ENCODE data around the gene MAL. TPM values are rescaled to one million over a fixed set of nuclear protein-coding genes. Genes with fewer than 3 reads are reported as not detected.

The MAL gene
- polyA plus RNA-seq, 1 donor from 2014 or later, result 10.2 TPM

GRCh38 chr2:95018301-95018700, 7.2 kb upstream of the MAL start:
- peaks cover 24% of the 10 kb centered on the region for H3K27me3 Mint-ChIP-seq
- no peaks in the 10 kb centered on the region for H3K36me3 Mint-ChIP-seq
- H3K4me3 Mint-ChIP-seq, result no peak overlapping the region
- no peaks in the 10 kb centered on the region for H3K9me3 Mint-ChIP-seq
- H3K4me1 Mint-ChIP-seq, result peaks cover 0 to 12% (median 1%) of the 10 kb centered on the region in 3 donors
- H3K27ac Mint-ChIP-seq, result no peak overlapping the region

- no peak overlapping the region for H3K27ac Mint-ChIP-seq
- peaks cover 0 to 12% (median 1%) of the 10 kb centered on the region in 3 donors for H3K4me1 Mint-ChIP-seq
- H3K4me3 Mint-ChIP-seq, result no peak overlapping the region
- no peaks in the 10 kb centered on the region for H3K36me3 Mint-ChIP-seq
- H3K27me3 Mint-ChIP-seq, result peaks cover 29% of the 10 kb centered on the region
- H3K9me3 Mint-ChIP-seq, result no peaks in the 10 kb centered on the region
Observed at GRCh38 chr2:95018861-95019550, 6.5 kb upstream of the MAL start.

- no peak overlapping the region for H3K4me3 Mint-ChIP-seq
- H3K27me3 Mint-ChIP-seq, result peaks cover 32% of the 10 kb centered on the region
- H3K36me3 Mint-ChIP-seq, result no peaks in the 10 kb centered on the region
- no peak overlapping the region for H3K27ac Mint-ChIP-seq
- no peaks in the 10 kb centered on the region for H3K9me3 Mint-ChIP-seq
- peaks cover 0 to 12% (median 1%) of the 10 kb centered on the region in 3 donors for H3K4me1 Mint-ChIP-seq
Observed at GRCh38 chr2:95019572-95019971, 5.9 kb upstream of the MAL start.

- no peaks in the 10 kb centered on the region for H3K36me3 Mint-ChIP-seq
- H3K4me3 Mint-ChIP-seq, result no peak overlapping the region
- peaks cover 0 to 12% (median 1%) of the 10 kb centered on the region in 3 donors for H3K4me1 Mint-ChIP-seq
- H3K27ac Mint-ChIP-seq, result peak overlapping the region in 1 of 3 donors; percentile 71
- H3K27me3 Mint-ChIP-seq, result peaks cover 32% of the 10 kb centered on the region
- no peaks in the 10 kb centered on the region for H3K9me3 Mint-ChIP-seq
Observed at GRCh38 chr2:95020275-95021022, 5.1 kb upstream of the MAL start.

GRCh38 chr2:95021023-95021416, 4.5 kb upstream of the MAL start:
- Mint-ChIP-seq H3K36me3 (no peaks in the 10 kb centered on the region), H3K4me3 (no peak overlapping the region), H3K9me3 (no peaks in the 10 kb centered on the region), H3K4me1 (peaks cover 0 to 12% (median 5%) of the 10 kb centered on the region in 3 donors), H3K27ac (peak overlapping the region in 1 of 3 donors; percentile 71), H3K27me3 (peaks cover 36% of the 10 kb centered on the region)

GRCh38 chr2:95021847-95022246, 3.7 kb upstream of the MAL start:
- no peak overlapping the region for H3K4me3 Mint-ChIP-seq
- no peaks in the 10 kb centered on the region for H3K9me3 Mint-ChIP-seq
- H3K36me3 Mint-ChIP-seq, result no peaks in the 10 kb centered on the region
- H3K4me1 Mint-ChIP-seq, result peaks cover 0 to 12% (median 7%) of the 10 kb centered on the region in 3 donors
- no peak overlapping the region for H3K27ac Mint-ChIP-seq
- H3K27me3 Mint-ChIP-seq, result peaks cover 41% of the 10 kb centered on the region

GRCh38 chr2:95022309-95023221, 2.9 kb upstream of the MAL start:
- peak overlapping the region in 1 of 3 donors; percentile 42 for H3K27ac Mint-ChIP-seq
- H3K36me3 Mint-ChIP-seq, result no peaks in the 10 kb centered on the region
- peaks cover 0 to 15% (median 7%) of the 10 kb centered on the region in 3 donors for H3K4me1 Mint-ChIP-seq
- no peak overlapping the region for H3K4me3 Mint-ChIP-seq
- H3K27me3 Mint-ChIP-seq, result peaks cover 46% of the 10 kb centered on the region
- H3K9me3 Mint-ChIP-seq, result no peaks in the 10 kb centered on the region

- peak overlapping the region in 3 of 4 donors; percentile 21 to 61 (median 34) for H3K4me3 Mint-ChIP-seq
- H3K9me3 Mint-ChIP-seq, result no peaks in the 10 kb centered on the region
- peaks cover 47% of the 10 kb centered on the region for H3K27me3 Mint-ChIP-seq
- H3K27ac Mint-ChIP-seq, result peak overlapping the region in 1 of 3 donors; percentile 42
- peaks cover 0 to 15% (median 7%) of the 10 kb centered on the region in 3 donors for H3K4me1 Mint-ChIP-seq
- H3K36me3 Mint-ChIP-seq, result no peaks in the 10 kb centered on the region
Observed at GRCh38 chr2:95023222-95023597, 2.3 kb upstream of the MAL start.

- H3K4me1 Mint-ChIP-seq, result peaks cover 0 to 15% (median 7%) of the 10 kb centered on the region in 3 donors
- no peak overlapping the region for H3K27ac Mint-ChIP-seq
- H3K4me3 Mint-ChIP-seq, result peak overlapping the region in 1 of 4 donors; percentile 70
- no peaks in the 10 kb centered on the region for H3K36me3 Mint-ChIP-seq
- H3K27me3 Mint-ChIP-seq, result peaks cover 47% of the 10 kb centered on the region
- H3K9me3 Mint-ChIP-seq, result no peaks in the 10 kb centered on the region
Observed at GRCh38 chr2:95024371-95024770, 1.1 kb upstream of the MAL start.

GRCh38 chr2:95024960-95025405, 525 bp upstream of the MAL start:
- Mint-ChIP-seq H3K27ac (no peak overlapping the region), H3K27me3 (peaks cover 52% of the 10 kb centered on the region), H3K9me3 (no peaks in the 10 kb centered on the region), H3K4me3 (peak overlapping the region in 2 of 4 donors; percentile 70 to 75), H3K4me1 (peaks cover 0 to 15% (median 7%) of the 10 kb centered on the region in 3 donors), H3K36me3 (no peaks in the 10 kb centered on the region)

- H3K4me1 Mint-ChIP-seq, result peaks cover 0 to 13% (median 6%) of the 10 kb centered on the region in 3 donors
- no peak overlapping the region for H3K27ac Mint-ChIP-seq
- peak overlapping the region; percentile 27 to 77 (median 53) for H3K4me3 Mint-ChIP-seq
Observed at GRCh38 chr2:95026471-95027368, 1.2 kb downstream of the MAL start.

GRCh38 chr2:95027369-95027720, 1.8 kb downstream of the MAL start:
- no peaks in the 10 kb centered on the region for H3K36me3 Mint-ChIP-seq
- no peak overlapping the region for H3K27ac Mint-ChIP-seq
- no peaks in the 10 kb centered on the region for H3K9me3 Mint-ChIP-seq
- peaks cover 39% of the 10 kb centered on the region for H3K27me3 Mint-ChIP-seq
- H3K4me1 Mint-ChIP-seq, result peaks cover 0 to 11% (median 6%) of the 10 kb centered on the region in 3 donors
- peak overlapping the region in 1 of 4 donors; percentile 76 for H3K4me3 Mint-ChIP-seq

More at GRCh38 chr2:95026471-95027368, 1.2 kb downstream of the MAL start:
- H3K9me3 Mint-ChIP-seq, result no peaks in the 10 kb centered on the region
- H3K36me3 Mint-ChIP-seq, result no peaks in the 10 kb centered on the region
- H3K27me3 Mint-ChIP-seq, result peaks cover 44% of the 10 kb centered on the region

GRCh38 chr2:95029898-95030341, 4.4 kb downstream of the MAL start:
- Mint-ChIP-seq H3K9me3 (no peaks in the 10 kb centered on the region), H3K4me3 (no peak overlapping the region), H3K4me1 (peaks cover 0 to 6% (median 3%) of the 10 kb centered on the region in 3 donors), H3K27ac (no peak overlapping the region), H3K27me3 (peaks cover 22% of the 10 kb centered on the region), H3K36me3 (no peaks in the 10 kb centered on the region)

- Mint-ChIP-seq H3K27me3 (peaks cover 22% of the 10 kb centered on the region), H3K9me3 (no peaks in the 10 kb centered on the region), H3K27ac (no peak overlapping the region), H3K4me3 (no peak overlapping the region), H3K4me1 (peaks cover 0 to 6% (median 3%) of the 10 kb centered on the region in 3 donors), H3K36me3 (no peaks in the 10 kb centered on the region)
Observed at GRCh38 chr2:95030496-95030895, 5.0 kb downstream of the MAL start.
